ENCODE results near the gene AUTS2. TPM values are rescaled to one million over a fixed set of nuclear protein-coding genes. Genes with fewer than 3 reads are reported as not detected.

AUTS2 gene
- total RNA-seq, 1 donor from 2014 or later, result 119 TPM

GRCh38 chr7:70654146-70654545 lies 1055.9 kb downstream of the AUTS2 start:
- no peak for DNase-seq (ENCODE audit: low spot score)

GRCh38 chr7:70654979-70655378 lies 1056.7 kb downstream of the AUTS2 start:
- DNase-seq (ENCODE audit: low spot score), result no peak

- DNase-seq (ENCODE audit: low spot score), result no peak
Measured at GRCh38 chr7:70655694-70656093, 1057.4 kb downstream of the AUTS2 start.

- no peak for DNase-seq (ENCODE audit: low spot score)
Measured at GRCh38 chr7:70657571-70657970, 1059.3 kb downstream of the AUTS2 start.

GRCh38 chr7:70657989-70658632 lies 1059.8 kb downstream of the AUTS2 start:
- no peak for DNase-seq (ENCODE audit: low spot score)

- DNase-seq (ENCODE audit: low spot score), result no peak
Measured at GRCh38 chr7:70659263-70659662, 1061.0 kb downstream of the AUTS2 start.

- no peak for DNase-seq (ENCODE audit: low spot score)
Measured at GRCh38 chr7:70660154-70660818, 1062.0 kb downstream of the AUTS2 start.

- DNase-seq (ENCODE audit: low spot score), result no peak
Measured at GRCh38 chr7:70660819-70661191, 1062.5 kb downstream of the AUTS2 start.

GRCh38 chr7:70663680-70664079 lies 1065.4 kb downstream of the AUTS2 start:
- no peak for DNase-seq (ENCODE audit: low spot score)

- DNase-seq (ENCODE audit: low spot score), result no peak
Measured at GRCh38 chr7:70665997-70666396, 1067.7 kb downstream of the AUTS2 start.

GRCh38 chr7:70667406-70667805 lies 1069.1 kb downstream of the AUTS2 start:
- DNase-seq (ENCODE audit: low spot score), result no peak

- DNase-seq (ENCODE audit: low spot score), result no peak
Measured at GRCh38 chr7:70668606-70669358, 1070.5 kb downstream of the AUTS2 start.

GRCh38 chr7:70669854-70670253 lies 1071.6 kb downstream of the AUTS2 start:
- no peak for DNase-seq (ENCODE audit: low spot score)

- no peak for DNase-seq (ENCODE audit: low spot score)
Measured at GRCh38 chr7:70670288-70670687, 1072.0 kb downstream of the AUTS2 start.

GRCh38 chr7:70673778-70674570 lies 1075.7 kb downstream of the AUTS2 start:
- DNase-seq (ENCODE audit: low spot score), result no peak

GRCh38 chr7:70674571-70675010 lies 1076.3 kb downstream of the AUTS2 start:
- DNase-seq (ENCODE audit: low spot score), result no peak

- no peak for DNase-seq (ENCODE audit: low spot score)
Measured at GRCh38 chr7:70676243-70676642, 1078.0 kb downstream of the AUTS2 start.

GRCh38 chr7:70678621-70679251 lies 1080.5 kb downstream of the AUTS2 start:
- no peak for DNase-seq (ENCODE audit: low spot score)

GRCh38 chr7:70679661-70680060 lies 1081.4 kb downstream of the AUTS2 start:
- no peak for DNase-seq (ENCODE audit: low spot score)

GRCh38 chr7:70680306-70680705 lies 1082.0 kb downstream of the AUTS2 start:
- no peak for DNase-seq (ENCODE audit: low spot score)

GRCh38 chr7:70680743-70681468 lies 1082.6 kb downstream of the AUTS2 start:
- DNase-seq (ENCODE audit: low spot score), result no peak
